Measurements from ENCODE around the gene CHRNA10. TPM values are rescaled to one million over a fixed set of nuclear protein-coding genes. Genes with fewer than 3 reads are reported as not detected.

CHRNA10 gene
- polyA plus RNA-seq, 1 donor from 2014 or later, result 4.9 TPM

- Histone ChIP-seq H3K9me2 (ENCODE audit: insufficient read depth, low read length) (no peaks in the 10 kb centered on the region), H3K27me3 (ENCODE audit: insufficient read depth, low read depth, low read length) (no peaks in the 10 kb centered on the region), H3K9ac (ENCODE audit: low read length) (no peak overlapping the region), H3K9me3 (ENCODE audit: low read length) (no peaks in the 10 kb centered on the region), H3F3A (ENCODE audit: insufficient read depth, low read length, poor library complexity, severe bottlenecking) (no peaks in the 10 kb centered on the region), H3K4me2 (ENCODE audit: low read length) (no peak overlapping the region), H3K4me3 (ENCODE audit: low read length) (no peak overlapping the region), H3K27ac (ENCODE audit: low read length) (no peak overlapping the region), H4K20me1 (ENCODE audit: insufficient read depth) (no peaks in the 10 kb centered on the region), H3K36me3 (ENCODE audit: insufficient read depth, low read length) (peaks cover 7% of the 10 kb centered on the region), H3K79me2 (replicated peaks; ENCODE audit: insufficient read depth, low read length) (no peaks in the 10 kb centered on the region), H2AFZ (ENCODE audit: low read depth, low read length) (no peak overlapping the region)
- TF ChIP-seq TAF1 (IDR thresholded peaks at IDR 0.05; ENCODE audit: low read depth) (no peak), POLR2AphosphoS5 (IDR thresholded peaks at IDR 0.05) (no peak), EZH2 (IDR thresholded peaks at IDR 0.05; ENCODE audit: borderline replicate concordance, insufficient read depth, low read length, poor library complexity, severe bottlenecking) (no peak), EP300 (conservative IDR thresholded peaks at IDR 0.05; ENCODE audit: poor library complexity, severe bottlenecking) (no peak), RAD21 (conservative IDR thresholded peaks at IDR 0.05) (no peak), MXI1 (conservative IDR thresholded peaks at IDR 0.05; ENCODE audit: poor library complexity, severe bottlenecking) (no peak), CTCF (IDR thresholded peaks at IDR 0.05; ENCODE audit: poor library complexity, severe bottlenecking) (no peak), SMC3 (conservative IDR thresholded peaks at IDR 0.05; ENCODE audit: poor library complexity) (no peak)
- TF ChIP-seq, protein P1, sequence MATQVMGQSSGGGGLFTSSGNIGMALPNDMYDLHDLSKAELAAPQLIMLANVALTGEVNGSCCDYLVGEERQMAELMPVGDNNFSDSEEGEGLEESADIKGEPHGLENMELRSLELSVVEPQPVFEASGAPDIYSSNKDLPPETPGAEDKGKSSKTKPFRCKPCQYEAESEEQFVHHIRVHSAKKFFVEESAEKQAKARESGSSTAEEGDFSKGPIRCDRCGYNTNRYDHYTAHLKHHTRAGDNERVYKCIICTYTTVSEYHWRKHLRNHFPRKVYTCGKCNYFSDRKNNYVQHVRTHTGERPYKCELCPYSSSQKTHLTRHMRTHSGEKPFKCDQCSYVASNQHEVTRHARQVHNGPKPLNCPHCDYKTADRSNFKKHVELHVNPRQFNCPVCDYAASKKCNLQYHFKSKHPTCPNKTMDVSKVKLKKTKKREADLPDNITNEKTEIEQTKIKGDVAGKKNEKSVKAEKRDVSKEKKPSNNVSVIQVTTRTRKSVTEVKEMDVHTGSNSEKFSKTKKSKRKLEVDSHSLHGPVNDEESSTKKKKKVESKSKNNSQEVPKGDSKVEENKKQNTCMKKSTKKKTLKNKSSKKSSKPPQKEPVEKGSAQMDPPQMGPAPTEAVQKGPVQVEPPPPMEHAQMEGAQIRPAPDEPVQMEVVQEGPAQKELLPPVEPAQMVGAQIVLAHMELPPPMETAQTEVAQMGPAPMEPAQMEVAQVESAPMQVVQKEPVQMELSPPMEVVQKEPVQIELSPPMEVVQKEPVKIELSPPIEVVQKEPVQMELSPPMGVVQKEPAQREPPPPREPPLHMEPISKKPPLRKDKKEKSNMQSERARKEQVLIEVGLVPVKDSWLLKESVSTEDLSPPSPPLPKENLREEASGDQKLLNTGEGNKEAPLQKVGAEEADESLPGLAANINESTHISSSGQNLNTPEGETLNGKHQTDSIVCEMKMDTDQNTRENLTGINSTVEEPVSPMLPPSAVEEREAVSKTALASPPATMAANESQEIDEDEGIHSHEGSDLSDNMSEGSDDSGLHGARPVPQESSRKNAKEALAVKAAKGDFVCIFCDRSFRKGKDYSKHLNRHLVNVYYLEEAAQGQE (IDR thresholded peaks at IDR 0.05; ENCODE audit: borderline replicate concordance), result no peak
Observed at GRCh38 chr11:3666023-3666530, 5.1 kb downstream of the CHRNA10 start.

DNA sequence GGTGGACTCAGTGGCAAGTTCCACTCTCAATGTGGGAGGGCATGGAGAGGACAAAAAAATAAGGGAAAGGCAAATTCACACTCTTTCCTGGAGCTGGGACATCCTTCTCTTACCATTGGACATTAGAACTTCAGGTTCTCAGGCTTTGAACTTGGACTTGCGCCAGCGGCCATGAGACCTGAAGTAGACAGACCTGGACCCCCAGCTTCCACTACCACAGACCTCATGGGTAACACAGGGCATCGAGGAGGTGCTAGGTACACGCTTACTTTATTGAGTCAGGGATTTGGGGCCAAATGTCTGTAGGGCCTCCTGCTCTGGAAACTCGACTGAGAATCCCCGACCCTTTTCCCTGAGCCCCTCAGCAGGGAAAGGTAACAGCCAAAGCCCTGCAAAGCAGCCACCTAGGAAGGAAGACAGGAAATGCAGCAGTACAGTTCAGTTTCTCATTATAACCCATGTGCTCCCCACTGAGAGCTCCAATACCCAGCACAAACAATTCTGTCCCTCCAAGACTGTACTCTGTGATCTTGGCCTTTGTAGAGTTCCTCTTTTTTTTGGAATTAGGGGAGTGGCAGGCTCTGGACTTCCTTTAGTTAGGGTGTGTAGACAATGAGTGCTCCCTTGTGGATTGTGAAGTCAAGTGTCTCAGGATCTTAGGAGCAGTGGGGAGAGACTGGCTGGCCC lies 5.7 kb downstream of the CHRNA10 start:
- Histone ChIP-seq H3K27ac (ENCODE audit: low read length) (no peak overlapping the region), H3K36me3 (ENCODE audit: insufficient read depth, low read length) (peaks cover 7% of the 10 kb centered on the region), H3K27me3 (ENCODE audit: insufficient read depth, low read depth, low read length) (no peaks in the 10 kb centered on the region), H3K79me2 (replicated peaks; ENCODE audit: insufficient read depth, low read length) (no peaks in the 10 kb centered on the region), H3K4me2 (ENCODE audit: low read length) (no peak overlapping the region), H3K9me3 (ENCODE audit: low read length) (no peaks in the 10 kb centered on the region), H3K4me3 (ENCODE audit: low read length) (no peak overlapping the region), H3K9me2 (ENCODE audit: insufficient read depth, low read length) (no peaks in the 10 kb centered on the region), H3F3A (ENCODE audit: insufficient read depth, low read length, poor library complexity, severe bottlenecking) (no peaks in the 10 kb centered on the region), H2AFZ (ENCODE audit: low read depth, low read length) (no peak overlapping the region), H4K20me1 (ENCODE audit: insufficient read depth) (no peaks in the 10 kb centered on the region), H3K9ac (ENCODE audit: low read length) (no peak overlapping the region)
- TF ChIP-seq RAD21 (conservative IDR thresholded peaks at IDR 0.05) (no peak), EP300 (conservative IDR thresholded peaks at IDR 0.05; ENCODE audit: poor library complexity, severe bottlenecking) (no peak), SMC3 (conservative IDR thresholded peaks at IDR 0.05; ENCODE audit: poor library complexity) (no peak), EZH2 (IDR thresholded peaks at IDR 0.05; ENCODE audit: borderline replicate concordance, insufficient read depth, low read length, poor library complexity, severe bottlenecking) (no peak), TAF1 (IDR thresholded peaks at IDR 0.05; ENCODE audit: low read depth) (no peak), POLR2AphosphoS5 (IDR thresholded peaks at IDR 0.05) (no peak), CTCF (IDR thresholded peaks at IDR 0.05; ENCODE audit: poor library complexity, severe bottlenecking) (no peak), MXI1 (conservative IDR thresholded peaks at IDR 0.05; ENCODE audit: poor library complexity, severe bottlenecking) (no peak)
- TF ChIP-seq, protein P1 (IDR thresholded peaks at IDR 0.05; ENCODE audit: borderline replicate concordance), result no peak
